GM18909 (cell line): ENCODE measurements around the gene PKMYT1.

ENCODE experiments used
- ATAC-seq: cut with Tn5 transposase; IDR thresholded peaks from one replicate; pipeline ENCODE4 v1.9.1; 2021; ENCODE audit warnings: mild to moderate bottlenecking; ENCODE audit not compliant: unreplicated experiment, poor library complexity

The PKMYT1 gene

DNA sequence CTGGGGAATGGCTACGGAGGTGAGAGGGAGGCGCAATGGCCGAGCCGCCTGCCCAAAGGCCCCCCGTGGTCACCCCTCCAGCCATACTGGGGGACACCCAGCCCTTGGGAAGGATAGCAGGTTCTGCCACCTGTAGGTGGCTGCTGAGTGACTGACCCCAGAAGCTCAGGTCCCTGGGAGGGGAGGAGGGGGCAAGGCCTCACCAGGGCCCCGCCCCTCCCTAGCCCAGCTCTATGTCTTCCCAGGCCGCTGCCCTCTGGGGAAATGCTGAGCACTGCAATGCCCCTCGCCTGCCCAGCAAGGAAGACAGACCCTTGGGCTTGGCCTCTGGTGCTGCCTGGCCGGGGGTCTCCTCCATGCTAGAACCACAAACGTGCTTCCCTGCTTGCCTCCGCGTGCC lies 21.1 kb upstream of the PKMYT1 start:
- no peak for ATAC-seq

DNA sequence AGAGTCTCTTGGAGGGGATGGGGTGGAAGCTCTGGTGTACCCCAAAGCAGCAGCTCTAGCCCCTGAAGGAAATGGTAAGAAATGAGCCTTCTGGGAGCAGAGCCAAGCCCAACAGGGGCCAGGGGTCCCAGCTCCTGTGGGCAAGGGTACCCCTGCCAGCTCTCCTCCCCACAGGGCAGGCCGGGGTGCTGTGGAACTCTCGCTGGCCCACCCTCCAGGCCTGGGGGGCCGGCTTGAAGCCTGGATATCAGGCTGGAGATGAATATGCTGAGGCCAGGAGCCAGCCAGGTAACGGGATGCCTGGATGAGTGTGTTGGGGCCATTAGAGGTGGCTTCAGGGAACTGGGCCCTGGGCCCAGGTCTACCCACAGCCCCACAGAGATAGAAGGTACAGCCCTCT lies 20.3 kb upstream of the PKMYT1 start:
- ATAC-seq: no peak

DNA sequence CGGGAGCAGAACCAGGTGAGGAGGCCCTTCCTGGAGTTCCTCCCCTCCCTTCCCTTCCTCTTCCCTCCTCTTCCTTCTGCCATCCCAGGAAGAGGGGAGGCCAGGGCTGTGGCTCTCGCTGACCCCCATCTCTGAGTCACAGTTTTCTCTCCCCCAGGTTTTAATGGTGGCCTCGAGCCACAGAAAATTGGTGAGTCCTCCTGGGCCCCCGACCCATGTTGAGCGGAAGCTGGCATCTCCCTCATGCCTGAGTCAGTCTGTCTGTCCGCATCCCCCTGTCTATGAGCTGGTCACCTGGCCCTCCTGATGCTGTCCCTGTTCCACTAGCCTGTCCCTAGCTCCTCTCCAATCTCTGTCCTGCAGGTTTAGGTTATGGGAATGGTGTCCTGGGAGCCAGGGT lies 19.7 kb upstream of the PKMYT1 start:
- ATAC-seq: no peak

DNA sequence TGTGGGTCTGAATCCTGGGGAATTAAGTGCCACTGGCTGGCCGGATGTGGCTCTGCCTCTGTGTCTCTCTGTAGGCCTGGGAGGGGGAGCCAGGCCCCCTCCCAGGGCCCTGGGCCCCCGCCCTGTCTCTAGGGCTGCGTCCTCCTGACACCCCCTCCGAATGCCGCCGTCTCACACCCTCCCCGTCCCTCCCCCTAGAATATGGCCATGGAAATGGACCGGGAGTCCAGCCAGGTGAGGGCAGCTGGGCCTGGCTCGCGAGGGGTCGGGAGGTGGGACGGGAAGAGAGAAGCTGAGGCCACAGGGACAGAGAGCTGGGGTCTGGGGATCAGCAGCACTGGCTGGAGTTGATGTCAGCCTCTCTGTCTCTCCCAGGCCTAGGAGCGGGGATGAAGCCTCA lies 16.1 kb upstream of the PKMYT1 start:
- no peak for ATAC-seq

DNA sequence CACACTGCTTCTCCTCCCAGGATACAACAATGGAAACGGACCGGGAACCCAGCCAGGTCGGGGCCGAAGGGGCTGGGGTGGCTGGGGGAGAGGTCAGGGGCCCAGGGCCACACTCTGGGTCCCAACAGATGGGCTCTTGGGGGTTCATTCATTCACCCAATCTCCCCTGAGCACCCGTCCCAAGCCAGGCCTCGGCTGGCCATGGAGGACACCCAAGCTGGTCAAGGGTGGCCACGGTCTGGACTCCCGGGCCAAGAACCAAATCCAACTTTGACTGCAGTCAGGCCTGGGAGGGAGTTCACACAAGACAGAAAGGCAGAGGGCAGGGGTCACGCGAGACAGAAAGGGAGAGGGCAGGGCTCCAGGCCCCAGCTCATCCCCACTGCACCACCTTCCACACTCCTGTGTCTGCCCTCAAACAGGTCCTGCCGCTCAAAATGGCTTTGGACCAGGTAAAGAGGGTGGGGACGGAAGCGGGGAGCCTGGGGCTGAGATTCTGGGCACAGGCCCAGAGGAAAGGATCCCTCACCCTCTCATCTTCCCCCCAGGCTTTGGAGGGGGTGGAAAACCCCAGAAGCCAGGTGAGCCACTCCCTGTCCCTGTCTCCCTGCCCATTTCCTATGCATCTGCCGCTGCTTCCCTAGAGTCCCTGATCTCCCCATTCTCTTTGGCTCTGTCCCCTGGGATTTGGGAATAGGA lies 12.3 kb upstream of the PKMYT1 start:
- no peak for ATAC-seq

DNA sequence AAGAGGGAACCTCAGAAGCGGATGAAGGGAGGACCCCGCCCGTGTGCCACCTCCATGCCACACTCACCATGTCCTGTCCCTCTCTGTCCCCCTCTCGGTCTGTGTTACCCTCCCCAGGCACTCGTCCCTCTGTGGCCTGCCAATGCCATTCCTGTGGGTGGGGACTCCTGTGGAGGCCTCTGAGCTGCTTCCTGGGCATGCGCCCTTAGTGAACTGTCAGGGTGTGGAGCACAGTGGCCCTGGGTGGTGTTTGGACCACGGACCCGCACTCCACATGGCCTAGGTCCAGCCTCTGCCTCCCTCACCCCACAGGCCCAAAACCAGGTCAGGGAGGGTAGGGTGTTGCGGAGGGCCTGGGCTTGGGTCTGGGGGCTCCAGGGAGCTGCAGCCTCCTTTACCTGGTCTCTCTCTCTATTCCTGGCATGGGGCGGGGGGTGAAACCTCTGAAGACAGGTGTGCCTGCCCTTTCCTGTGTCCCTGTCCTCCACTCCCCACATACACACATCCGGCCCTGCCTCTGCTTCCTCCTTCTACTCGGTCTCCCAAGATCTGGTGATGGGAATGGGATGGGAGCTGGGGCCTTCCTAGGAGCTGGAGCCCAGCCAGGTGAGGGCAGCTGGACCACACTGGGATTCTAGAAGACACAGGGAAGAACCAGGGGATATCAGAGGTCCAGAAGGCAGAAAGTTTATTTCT lies 11.5 kb upstream of the PKMYT1 start:
- no peak for ATAC-seq

DNA sequence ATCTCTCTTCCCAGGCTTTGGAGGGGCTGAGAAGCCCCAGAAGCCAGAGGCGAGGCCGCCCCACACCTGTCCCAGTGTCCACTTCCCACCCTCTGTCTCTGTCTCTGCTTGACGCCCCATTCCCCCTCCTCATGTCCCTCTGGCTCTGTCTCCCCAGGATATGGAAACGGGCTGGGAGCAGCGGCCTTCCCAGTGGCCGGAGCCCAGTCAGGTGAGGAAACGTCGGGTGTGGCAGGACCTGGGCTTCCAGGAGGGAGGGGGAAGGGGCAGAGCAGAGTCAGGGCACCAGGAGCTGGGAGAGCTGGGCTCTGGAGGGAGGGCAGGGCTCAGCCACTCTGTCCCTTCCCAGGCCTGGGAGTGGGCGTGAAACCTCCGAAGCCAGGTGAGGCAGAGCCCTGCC lies 10.6 kb upstream of the PKMYT1 start:
- no peak for ATAC-seq

DNA sequence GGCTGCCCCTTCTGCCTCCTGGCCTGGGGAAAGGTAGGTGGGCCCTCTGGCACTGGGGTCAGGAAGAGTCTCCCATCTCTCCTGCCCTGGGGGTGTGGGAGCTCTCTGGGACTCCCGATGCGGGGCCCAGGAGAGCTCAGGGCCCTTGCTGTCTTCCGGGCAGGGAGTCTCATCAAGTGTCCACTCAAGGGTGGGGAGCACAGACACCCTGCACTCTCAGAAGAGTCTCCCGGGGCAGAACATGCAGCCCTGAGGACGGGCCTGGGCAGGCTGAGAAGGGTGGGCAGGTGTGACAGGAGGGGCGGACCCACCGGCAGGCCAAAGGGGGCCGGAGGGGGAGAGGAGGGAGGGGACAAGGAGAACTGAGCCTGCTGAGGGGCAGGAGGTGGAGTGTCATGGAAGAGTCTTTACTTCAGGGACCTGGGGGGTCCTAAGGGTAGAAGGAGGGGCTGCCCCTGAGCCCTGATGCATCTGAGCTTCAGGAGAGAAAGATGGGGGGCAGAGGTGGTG lies 8.4 kb upstream of the PKMYT1 start:
- ATAC-seq: no peak

DNA sequence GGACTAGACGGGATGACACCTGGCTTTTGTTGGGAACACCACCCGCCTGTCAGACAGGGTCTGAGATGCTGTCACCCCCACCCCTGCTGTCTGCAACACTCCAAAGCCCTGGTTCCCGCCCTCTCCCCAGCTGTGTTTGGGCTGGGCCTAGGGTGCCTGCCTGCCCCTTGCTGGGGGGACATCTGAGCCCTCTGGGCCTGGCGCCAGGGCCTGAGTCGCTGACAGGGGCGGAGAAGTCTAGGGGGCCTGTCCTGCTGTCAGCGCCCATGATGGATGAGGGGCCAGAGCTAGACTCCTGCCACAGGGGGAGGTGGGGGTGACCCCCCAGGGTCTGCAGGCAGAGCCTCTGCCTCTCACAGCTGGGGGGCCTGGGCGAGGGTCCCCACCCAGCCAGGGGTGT lies 7.6 kb upstream of the PKMYT1 start:
- no peak for ATAC-seq

DNA sequence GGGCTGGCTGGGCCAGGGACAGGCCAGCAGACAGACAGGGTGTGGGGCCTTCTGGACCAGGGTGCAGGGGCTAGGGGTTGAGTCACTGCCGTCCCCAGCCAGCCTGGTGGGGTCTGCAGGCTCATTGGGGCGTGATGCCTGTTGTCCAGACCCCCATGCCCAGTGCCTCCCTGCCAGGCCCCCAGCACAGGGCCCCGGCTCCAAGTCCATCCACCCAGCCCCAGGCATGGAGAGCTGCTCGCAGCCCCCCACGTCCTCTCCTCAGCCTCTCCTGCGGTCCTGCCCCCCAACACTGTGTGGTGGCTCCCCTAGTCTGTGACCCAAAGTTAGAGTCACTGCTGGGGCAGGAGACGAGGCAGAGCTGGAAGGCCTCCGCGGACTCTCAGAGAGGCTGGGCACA lies 7.0 kb upstream of the PKMYT1 start:
- no peak for ATAC-seq

DNA sequence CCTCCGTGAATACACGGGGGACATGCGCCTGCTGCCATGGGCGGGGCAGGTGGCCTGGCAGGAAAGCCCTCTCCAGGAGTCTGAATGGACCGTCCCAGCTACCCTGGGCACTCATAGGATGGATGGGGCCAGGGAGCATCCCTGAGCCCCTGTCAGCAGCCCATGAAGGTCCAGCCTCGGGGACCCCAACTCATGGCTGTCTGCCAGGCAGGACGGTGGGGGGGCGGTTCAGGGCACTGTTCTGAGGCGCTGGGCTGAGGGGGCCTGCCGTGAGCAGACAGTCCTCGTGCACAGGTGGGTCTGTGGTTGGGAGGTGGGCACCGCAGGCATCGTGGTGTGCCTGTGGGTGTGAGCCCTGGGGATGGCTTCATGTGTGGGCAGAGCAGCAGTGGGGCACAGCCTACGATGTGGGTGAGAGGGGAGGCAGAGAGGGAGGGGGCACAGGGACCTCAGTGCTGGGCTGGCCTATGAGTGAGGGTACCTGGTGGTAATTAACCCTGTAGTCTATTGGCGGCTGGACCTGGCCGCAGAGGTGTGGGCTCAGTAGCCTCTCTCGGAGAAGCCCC lies 6.5 kb upstream of the PKMYT1 start:
- no peak for ATAC-seq

DNA sequence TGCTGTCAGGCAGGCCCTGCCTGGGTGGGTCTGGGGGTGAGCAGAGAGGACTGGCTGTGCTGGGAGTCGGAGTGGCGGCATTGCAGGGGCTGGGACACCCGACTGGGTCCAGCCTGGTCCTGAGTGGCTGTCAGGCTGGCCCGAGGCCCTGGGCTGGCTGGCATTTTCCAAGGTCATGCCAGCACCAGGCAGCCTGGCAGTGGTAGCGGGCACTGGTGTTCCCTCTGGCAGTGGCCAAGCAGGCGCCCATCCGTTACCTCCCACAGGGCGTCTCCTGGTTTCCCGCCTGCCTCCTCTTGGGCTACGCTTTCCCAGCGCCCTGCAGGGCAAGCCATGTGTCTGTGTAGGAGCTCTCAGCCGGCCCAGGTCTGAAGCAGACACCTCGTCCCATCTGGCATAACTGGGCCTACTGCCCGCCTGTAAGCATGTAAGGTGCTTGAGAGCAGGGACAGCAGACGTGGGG lies 5.7 kb upstream of the PKMYT1 start:
- ATAC-seq: no peak

DNA sequence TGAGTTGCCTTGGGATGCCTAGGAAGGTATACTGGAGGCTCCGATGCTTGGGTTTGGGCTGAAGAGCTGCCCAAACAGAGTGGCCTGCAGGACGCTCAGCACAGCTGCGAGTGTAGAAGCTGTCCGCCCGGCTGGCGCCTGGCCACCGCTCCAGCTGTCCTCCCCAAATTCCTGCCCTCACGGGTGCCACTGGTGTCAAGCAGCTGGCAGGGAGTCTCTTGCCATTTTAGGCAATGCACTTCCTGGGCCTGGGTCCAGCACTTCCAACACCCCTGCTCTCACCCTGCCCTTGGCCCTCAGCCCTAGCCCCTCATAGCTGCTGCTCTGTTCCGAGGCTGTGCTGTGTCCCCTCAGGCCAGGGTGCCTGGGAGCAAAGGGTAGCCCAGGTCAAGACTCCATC lies 5.2 kb upstream of the PKMYT1 start:
- no peak for ATAC-seq

DNA sequence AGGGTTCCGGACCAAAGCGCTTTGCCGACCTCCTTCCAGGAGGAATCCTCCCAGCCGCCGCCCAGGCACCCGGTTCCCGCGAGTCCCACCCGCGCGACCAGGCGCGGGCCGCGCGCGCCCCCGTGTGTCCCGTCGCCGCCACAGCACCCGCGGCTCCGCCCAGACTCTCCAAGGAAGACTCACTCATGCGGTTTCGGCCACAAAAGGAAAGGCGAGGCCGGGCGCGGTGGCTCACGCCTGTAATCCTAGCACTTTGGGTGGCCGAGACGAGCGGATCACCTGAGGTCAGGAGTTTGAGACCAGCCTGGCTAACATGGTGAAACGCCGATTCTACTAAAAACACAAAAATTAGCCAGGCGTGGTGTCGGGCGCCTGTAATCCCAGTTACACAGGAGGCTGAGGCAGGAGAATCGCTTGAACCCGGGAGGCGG lies 3.5 kb upstream of the PKMYT1 start:
- ATAC-seq: no peak

DNA sequence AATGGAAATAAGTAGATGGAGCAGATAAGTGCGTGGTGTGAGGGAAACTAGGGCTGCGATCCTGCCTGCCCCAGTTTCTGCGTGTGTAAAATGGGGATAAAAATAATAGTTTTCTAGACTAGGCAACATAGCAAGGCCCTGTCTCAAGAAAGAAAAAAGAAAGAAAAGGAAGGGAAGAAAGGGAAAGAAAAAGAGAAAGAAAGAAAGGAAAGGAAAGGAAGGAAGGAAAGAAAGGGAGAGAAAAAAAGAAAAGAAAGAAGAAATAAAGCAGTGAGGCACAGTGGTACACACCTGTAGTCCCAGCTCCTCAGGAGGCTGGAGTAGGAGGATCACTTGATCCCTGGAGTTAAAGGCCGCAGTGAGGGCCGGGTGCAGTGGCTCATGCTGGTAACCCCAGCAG lies 2.2 kb upstream of the PKMYT1 start:
- ATAC-seq: no peak

DNA sequence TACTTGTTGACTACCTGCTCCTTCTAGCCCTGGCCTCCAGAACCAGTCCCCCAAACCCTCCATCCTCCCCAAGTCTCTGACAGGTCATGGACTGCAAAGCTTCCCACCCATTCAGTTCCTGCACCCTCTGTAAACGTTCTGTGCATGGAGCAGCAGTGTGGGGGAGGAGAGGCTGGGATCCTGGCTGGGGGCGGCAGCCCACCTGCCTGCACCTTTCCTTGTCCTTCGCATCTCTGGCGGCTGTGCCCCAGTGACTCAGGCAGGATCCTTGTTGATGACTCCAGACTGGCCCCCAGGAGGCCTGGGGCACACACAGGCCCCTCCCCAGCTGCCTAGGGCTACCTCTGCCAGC lies 1.6 kb upstream of the PKMYT1 start:
- ATAC-seq: no peak

DNA sequence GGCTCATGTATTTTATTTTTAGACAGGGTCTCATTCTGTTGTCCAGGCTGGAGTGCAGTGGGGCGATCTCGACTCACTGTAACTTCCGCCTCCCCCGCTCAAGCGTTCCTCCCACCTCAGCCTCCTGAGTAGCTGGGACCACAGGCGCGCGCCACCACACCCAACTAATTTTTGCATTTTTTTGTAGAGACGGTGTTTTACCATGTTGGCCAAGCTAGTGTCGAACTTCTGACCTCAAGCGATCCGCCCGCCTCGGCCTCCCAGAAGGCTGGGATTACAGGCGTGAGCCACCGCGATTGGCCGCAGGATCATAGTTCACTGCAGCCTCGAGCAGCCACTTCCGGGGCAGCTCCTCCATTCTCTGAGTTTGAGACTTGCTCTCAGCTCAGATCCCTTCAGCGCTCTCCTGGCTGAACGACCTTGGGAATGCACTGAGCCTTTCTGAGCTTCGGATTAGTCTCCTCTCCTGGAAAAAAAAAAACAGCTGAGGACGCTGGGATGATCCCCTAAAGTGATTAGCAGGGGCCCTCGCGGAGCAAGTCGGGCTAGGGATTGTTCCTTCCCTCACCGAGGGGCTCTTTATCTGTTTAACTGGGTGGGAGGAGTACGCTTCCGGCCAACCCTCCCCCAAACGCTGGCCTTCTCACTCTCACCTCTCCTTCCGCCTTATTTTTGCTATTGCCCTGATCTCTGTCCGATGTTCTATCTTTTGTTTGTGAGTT lies 1.1 kb upstream of the PKMYT1 start:
- no peak for ATAC-seq

DNA sequence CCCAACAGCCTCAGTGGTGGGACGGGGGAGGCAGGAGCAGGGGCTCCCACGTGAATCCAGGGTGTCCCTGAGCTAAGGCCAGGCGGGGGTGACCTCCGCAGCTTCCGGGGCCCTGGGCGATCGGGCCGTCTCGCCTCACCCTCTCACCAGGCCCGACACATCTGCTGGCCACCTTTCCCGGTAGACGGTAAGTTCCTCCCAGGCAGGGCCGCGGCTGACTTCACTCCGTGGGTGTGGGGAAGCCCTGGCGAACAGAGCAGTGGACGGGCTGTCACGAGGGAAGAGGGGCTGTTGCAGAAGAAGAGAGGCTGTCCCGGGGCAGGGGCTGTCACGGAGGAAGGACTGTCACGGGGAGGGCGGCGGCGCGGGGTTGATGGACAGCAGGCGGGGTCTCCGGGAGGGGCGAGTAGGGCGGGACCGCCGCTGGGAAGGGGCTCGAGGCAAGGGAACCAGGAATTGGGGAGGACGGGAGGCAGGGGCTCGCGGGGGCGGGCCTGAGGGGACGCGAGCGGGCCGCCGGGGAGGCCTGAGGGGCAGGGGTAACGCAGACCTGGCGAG lies 498 bp downstream of the PKMYT1 start:
- peak; percentile 12 for ATAC-seq

DNA sequence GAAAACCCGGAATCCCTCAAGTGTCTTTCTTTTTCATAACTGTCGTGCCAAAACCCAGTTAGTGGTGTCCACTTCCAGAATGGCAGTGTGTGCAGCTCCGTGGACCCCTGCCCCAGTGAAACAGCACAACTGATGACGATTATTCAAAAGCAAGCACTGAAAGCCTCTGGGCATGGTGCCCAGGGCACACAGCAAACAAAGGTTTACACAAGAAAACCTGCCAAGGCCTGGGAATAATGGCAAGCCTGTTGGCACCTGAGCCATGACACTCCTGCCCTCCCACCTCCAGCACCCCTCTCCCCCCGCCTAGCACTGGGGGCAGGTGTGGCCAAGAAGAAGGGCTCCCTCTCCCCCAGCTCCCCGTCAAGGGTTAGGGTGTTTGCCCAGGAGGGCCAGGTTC lies 2.8 kb downstream of the PKMYT1 start:
- no peak for ATAC-seq

DNA sequence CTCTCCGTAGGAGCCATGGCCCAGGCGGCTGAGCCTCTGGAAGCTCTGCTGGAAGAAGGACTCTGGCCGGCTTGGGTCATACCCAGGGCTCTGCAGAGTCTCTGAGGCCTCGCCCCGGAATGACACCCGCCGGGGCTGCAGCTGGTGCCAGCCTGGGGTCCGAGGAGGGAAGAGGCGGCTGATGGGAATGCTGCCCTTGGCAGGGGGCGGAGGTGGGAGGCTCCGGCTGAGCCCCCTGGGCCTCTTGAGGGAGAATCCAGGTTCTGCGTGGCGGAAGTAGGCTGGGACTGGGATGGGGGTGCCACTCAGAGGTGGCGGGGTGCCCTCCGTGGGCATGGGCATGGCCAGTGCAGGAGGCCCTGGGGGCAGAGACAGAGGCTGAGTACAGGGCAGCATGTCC lies 3.6 kb downstream of the PKMYT1 start:
- ATAC-seq: no peak

DNA sequence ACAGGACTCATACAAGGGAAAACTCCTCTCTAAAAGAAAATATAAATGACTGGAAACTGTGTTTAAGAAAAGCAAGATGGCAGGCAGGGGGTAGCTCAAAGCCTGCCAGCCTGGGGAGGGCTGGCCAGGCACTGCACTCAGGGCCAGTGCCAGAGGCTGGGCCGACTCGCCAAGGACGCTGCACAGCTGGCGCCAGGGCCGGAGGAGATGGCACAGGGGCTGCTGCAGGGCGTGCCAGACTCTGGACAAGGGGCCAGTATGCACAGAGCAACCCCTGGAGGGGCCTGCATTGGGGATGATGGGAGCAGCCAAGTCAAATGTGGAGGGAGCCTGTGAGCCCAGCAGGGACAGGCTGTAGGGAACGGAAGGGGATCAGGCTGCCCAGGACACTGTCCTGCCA lies 4.0 kb downstream of the PKMYT1 start:
- no peak for ATAC-seq
